K562 (cell line): ENCODE data around the gene THAP8.

ENCODE experiments used
- FOXM1 ChIP-seq, 2 experiments: fragments of 450-650 bp in 1 of 2; sonication (generic) in 1 of 2; formaldehyde crosslinking in 1 of 2; IDR thresholded peaks; 2 replicates each; pipeline versions ENCODE4 v1.6.1 to v1.9.0; 2017 to 2022; ENCODE audit warnings: low read depth in 2 of 2, mild to moderate bottlenecking in 2 of 2, missing genetic modification reagents in 1 of 2, moderate library complexity in 1 of 2
- TF ChIP-seq, protein P1 (sequence below), 3 experiments: IDR thresholded peaks in 2 of 3; conservative IDR thresholded peaks in 1 of 3; 2 replicates each; pipeline ENCODE4 v1.5.1; 2011 to 2012; ENCODE audit warnings: low read length in 3 of 3, mild to moderate bottlenecking in 3 of 3, control low read depth in 2 of 3, improper control_type of control experiment in 1 of 3, inconsistent platforms in 1 of 3, low read depth in 1 of 3, mixed read lengths in 1 of 3, moderate library complexity in 1 of 3; ENCODE audit not compliant: insufficient read depth in 2 of 3

DNA sequence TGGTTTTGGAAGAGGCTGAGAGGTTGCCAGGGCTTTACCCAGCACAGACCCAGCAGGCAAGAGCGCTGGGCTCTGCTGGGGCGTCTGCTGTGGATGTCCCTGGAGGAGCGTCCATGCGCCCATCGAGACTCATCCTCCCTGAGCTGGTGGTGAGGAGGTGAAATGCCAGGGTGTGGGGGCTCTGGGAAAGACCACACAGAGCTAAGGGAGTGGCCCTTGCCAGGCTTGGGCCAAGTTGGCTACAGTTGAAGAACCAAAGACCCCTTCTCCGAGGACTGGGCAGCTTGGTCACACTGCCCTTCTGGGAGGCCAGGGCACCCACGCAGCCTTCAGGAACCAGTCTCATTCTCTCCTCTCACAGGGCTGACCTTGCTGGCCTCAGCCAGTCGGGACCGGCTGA is 32.2 kb upstream of the THAP8 start:
- TF ChIP-seq FOXM1 (IDR thresholded peaks at IDR 0.05; ENCODE audit: low read depth), result no peak
- TF ChIP-seq FOXM1 (CRISPR knock-in tag; IDR thresholded peaks at IDR 0.05; ENCODE audit: low read depth), result no peak
- TF ChIP-seq, protein P1, sequence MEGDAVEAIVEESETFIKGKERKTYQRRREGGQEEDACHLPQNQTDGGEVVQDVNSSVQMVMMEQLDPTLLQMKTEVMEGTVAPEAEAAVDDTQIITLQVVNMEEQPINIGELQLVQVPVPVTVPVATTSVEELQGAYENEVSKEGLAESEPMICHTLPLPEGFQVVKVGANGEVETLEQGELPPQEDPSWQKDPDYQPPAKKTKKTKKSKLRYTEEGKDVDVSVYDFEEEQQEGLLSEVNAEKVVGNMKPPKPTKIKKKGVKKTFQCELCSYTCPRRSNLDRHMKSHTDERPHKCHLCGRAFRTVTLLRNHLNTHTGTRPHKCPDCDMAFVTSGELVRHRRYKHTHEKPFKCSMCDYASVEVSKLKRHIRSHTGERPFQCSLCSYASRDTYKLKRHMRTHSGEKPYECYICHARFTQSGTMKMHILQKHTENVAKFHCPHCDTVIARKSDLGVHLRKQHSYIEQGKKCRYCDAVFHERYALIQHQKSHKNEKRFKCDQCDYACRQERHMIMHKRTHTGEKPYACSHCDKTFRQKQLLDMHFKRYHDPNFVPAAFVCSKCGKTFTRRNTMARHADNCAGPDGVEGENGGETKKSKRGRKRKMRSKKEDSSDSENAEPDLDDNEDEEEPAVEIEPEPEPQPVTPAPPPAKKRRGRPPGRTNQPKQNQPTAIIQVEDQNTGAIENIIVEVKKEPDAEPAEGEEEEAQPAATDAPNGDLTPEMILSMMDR (IDR thresholded peaks at IDR 0.05 in 2 of 3, conservative IDR thresholded peaks at IDR 0.05 in 1 of 3; ENCODE audit: insufficient read depth in 2 of 3, low read depth in 1 of 3, low read length in 3 of 3), result no peak
